HG02678 (cell line): Measurements from ENCODE around the gene STEEP1.

Experiments used
- ATAC-seq: cut with Tn5 transposase; IDR thresholded peaks from one replicate; pipeline ENCODE4 v1.9.1; 2021; ENCODE audit warnings: mild to moderate bottlenecking, moderate library complexity; ENCODE audit not compliant: unreplicated experiment

Gene STEEP1

DNA sequence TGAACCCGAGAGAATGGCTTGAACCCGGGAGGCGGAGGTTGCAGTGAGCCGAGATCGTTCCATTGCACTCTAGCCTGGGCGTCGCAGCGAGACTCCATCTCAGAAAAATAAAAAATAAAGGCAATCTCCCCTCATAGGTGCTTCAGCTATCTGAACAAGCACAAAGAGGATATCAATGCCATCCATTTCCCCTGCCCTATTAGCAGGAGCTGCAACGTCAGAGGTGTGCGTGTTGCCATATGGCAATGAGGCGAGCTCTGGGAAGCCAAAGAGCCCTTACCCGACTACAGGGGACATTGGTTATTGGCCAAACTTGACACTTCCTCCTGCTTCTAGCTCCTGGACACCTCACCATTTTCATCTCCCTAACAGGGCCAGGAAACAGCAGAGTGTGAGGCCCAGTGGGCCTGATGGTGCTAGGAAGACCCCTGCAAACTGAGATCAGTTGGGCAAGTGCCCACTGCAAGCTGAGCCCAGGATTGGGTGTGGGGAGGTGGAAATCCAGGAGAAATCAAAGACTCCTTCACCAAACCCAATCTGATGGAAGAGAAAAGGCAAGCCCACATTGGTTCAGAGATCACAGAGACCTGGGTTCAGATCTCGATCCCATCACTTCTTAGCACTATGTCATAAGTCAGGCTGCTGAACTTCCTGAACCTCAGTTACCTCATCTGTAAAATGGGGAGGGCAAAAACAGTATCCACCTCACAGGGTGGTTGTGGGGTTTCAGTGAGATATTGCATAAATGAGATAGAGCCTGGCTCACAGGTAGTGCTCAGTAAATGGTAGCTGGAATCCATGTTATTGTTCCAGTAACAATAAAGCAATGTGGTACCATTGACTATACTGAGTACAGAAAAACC is 75.8 kb downstream of the STEEP1 start:
- no peak for ATAC-seq

DNA sequence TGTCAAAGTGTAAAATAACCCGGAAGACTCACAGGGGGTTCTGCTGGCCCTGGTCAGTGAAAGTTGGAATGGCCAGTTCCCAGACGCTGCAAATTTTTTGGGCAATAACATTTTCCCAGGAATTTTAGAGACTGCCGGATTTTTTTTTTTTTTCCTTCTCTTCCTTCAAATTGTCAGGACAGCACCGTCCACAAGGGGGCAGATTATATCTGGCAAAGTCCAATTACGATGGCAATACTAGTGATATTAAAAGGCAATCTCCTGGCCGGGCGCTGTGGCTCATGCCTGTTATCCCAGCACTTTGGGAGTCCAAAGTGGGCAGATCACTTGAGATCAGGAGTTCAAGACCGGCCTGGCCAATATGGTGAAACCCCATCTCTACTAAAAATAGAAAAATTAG is 76.5 kb downstream of the STEEP1 start:
- no peak for ATAC-seq
